H1 (cell line): Measurements from ENCODE around the gene TCERG1L.

Experiments used
- BACH1 ChIP-seq: IDR thresholded peaks from 2 replicates; pipeline ENCODE4 v1.6.1; 2012; ENCODE audit warnings: low read length, improper control_type of control experiment
- BRCA1 ChIP-seq: IDR thresholded peaks from 2 replicates; pipeline ENCODE4 v1.6.1; 2012; ENCODE audit warnings: low read depth, low read length, improper control_type of control experiment
- CEBPB ChIP-seq: IDR thresholded peaks from 2 replicates; pipeline ENCODE4 v1.6.1; 2012; ENCODE audit warnings: low read depth, low read length
- CREB1 ChIP-seq: IDR thresholded peaks from 2 replicates; pipeline ENCODE4 v1.6.1; 2012; ENCODE audit warnings: inconsistent platforms
- CTCF ChIP-seq, 3 experiments: IDR thresholded peaks; 1 replicate in 2 of 3; 2 replicates in 1 of 3; pipeline versions ENCODE4 v1.5.1 to v1.6.1; 2011; ENCODE audit warnings: low read length in 3 of 3, mild to moderate bottlenecking in 3 of 3, inconsistent platforms in 2 of 3, low read depth in 1 of 3, moderate library complexity in 1 of 3; ENCODE audit not compliant: insufficient read depth in 1 of 3; ENCODE audit errors: control extremely low read depth in 1 of 3
- MAX ChIP-seq: IDR thresholded peaks from 2 replicates; pipeline ENCODE4 v1.6.1; 2012; ENCODE audit warnings: inconsistent platforms
- POLR2A ChIP-seq, 2 experiments: IDR thresholded peaks; 1 replicate in 1 of 2; 2 replicates in 1 of 2; pipeline ENCODE4 v1.6.1; 2011; ENCODE audit warnings: low read depth in 2 of 2, low read length in 2 of 2, mild to moderate bottlenecking in 2 of 2; ENCODE audit errors: control extremely low read depth in 1 of 2
- POLR2AphosphoS5 ChIP-seq: IDR thresholded peaks from 2 replicates; pipeline ENCODE4 v1.6.1; 2011; ENCODE audit warnings: low read depth, low read length
- RAD21 ChIP-seq, 2 experiments: IDR thresholded peaks in 1 of 2; conservative IDR thresholded peaks in 1 of 2; 2 replicates each; pipeline ENCODE4 v1.6.1; 2011; ENCODE audit warnings: low read depth in 2 of 2, low read length in 2 of 2, improper control_type of control experiment in 1 of 2, inconsistent platforms in 1 of 2, mild to moderate bottlenecking in 1 of 2, moderate library complexity in 1 of 2
- RXRA ChIP-seq: IDR thresholded peaks from 2 replicates; pipeline ENCODE4 v1.6.1; 2011; ENCODE audit warnings: low read depth, mild to moderate bottlenecking, low read length, moderate library complexity; ENCODE audit not compliant: insufficient read depth
- SP2 ChIP-seq: IDR thresholded peaks from 2 replicates; pipeline ENCODE4 v1.6.1; 2012; ENCODE audit warnings: mild to moderate bottlenecking, low read length, inconsistent platforms
- SUZ12 ChIP-seq: fragments of 200-600 bp; sonication (generic); IDR thresholded peaks from 2 replicates; pipeline ENCODE4 v1.6.1; 2012; ENCODE audit warnings: mild to moderate bottlenecking, inconsistent platforms, low read length, moderate library complexity, mixed read lengths
- TCF12 ChIP-seq: IDR thresholded peaks from 2 replicates; pipeline ENCODE4 v1.6.1; 2011; ENCODE audit warnings: low read depth, mild to moderate bottlenecking, low read length
- YY1 ChIP-seq: IDR thresholded peaks from 2 replicates; pipeline ENCODE4 v1.6.1; 2011; ENCODE audit warnings: low read depth, mild to moderate bottlenecking, low read length

- TF ChIP-seq CTCF (IDR thresholded peaks at IDR 0.05; ENCODE audit: control extremely low read depth in 1 of 3, insufficient read depth in 1 of 3, low read depth in 1 of 3, low read length in 3 of 3) (no peak), MAX (no peak), YY1 (no peak), POLR2AphosphoS5 (no peak), SP2 (no peak), RAD21 (IDR thresholded peaks at IDR 0.05 in 1 of 2, conservative IDR thresholded peaks at IDR 0.05 in 1 of 2; ENCODE audit: low read depth in 2 of 2, low read length in 2 of 2) (no peak), POLR2A (IDR thresholded peaks at IDR 0.05; ENCODE audit: control extremely low read depth in 1 of 2, low read depth in 2 of 2, low read length in 2 of 2) (no peak), SUZ12 (no peak), CREB1 (no peak), TCF12 (no peak), CEBPB (no peak), BACH1 (no peak), BRCA1 (no peak), RXRA (no peak)
Measured at GRCh38 chr10:131077724-131078123, 233.8 kb downstream of the TCERG1L start.
